DLD1 (cell line): ENCODE measurements around the gene LIMK2.
"Not testable (repeated sequence)": the region's sequence is repeated elsewhere in the genome, so short reads cannot be mapped to it uniquely, and the experiment has no call there.

Source experiments
- in situ Hi-C: cut with HindIII; loops from 2 replicates; pipeline ENCODE4 v1.10.0; 2017; ENCODE audit warnings: low sequenced_read_pairs

Gene LIMK2

GRCh38 chr22:31211862-31212730, at the start of gene LIMK2:
Gene LIMK2 (plus strand): TSS chr22:31212298. CDS start chr22:31212409, 111 bp downstream.
- in situ Hi-C loops, result no loop called here

- in situ Hi-C loops, result no loop called here
Observed at GRCh38 chr22:31170971-31171370, 41.1 kb upstream of the LIMK2 start.

GRCh38 chr22:31171734-31172133, 40.4 kb upstream of the LIMK2 start:
- in situ Hi-C loops, result not testable (repeated sequence)

GRCh38 chr22:31173386-31174145, 38.5 kb upstream of the LIMK2 start:
- in situ Hi-C loops, result no loop called here

GRCh38 chr22:31176923-31177322, 35.2 kb upstream of the LIMK2 start:
- in situ Hi-C loops, result loop anchor here (25.0 kb wide), 1 partner anchor 110 kb away; the partner anchor contains the start of gene PIK3IP1

- in situ Hi-C loops, result loop anchor here (25.0 kb wide), 1 partner anchor 110 kb away; the partner anchor contains the start of gene PIK3IP1
Observed at GRCh38 chr22:31177420-31178162, 34.5 kb upstream of the LIMK2 start.

GRCh38 chr22:31178859-31179258, 33.2 kb upstream of the LIMK2 start:
- in situ Hi-C loops, result loop anchor here (25.0 kb wide), 1 partner anchor 108 kb away; the partner anchor contains the start of gene PIK3IP1

- in situ Hi-C loops, result loop anchor here (25.0 kb wide), 1 partner anchor 108 kb away; the partner anchor contains the start of gene PIK3IP1
Observed at GRCh38 chr22:31179345-31179744, 32.8 kb upstream of the LIMK2 start.

- in situ Hi-C loops, result loop anchor here (25.0 kb wide), 1 partner anchor 103 kb away; the partner anchor contains the start of gene PIK3IP1
Observed at GRCh38 chr22:31184015-31184414, 28.1 kb upstream of the LIMK2 start.

- in situ Hi-C loops, result loop anchor here (25.0 kb wide), 1 partner anchor 102 kb away; the partner anchor contains the start of gene PIK3IP1
Observed at GRCh38 chr22:31185056-31185455, 27.0 kb upstream of the LIMK2 start.

- in situ Hi-C loops, result loop anchor here (25.0 kb wide), 1 partner anchor 100 kb away; the partner anchor contains the start of gene PIK3IP1
Observed at GRCh38 chr22:31187627-31188026, 24.5 kb upstream of the LIMK2 start.

GRCh38 chr22:31192513-31192912, 19.6 kb upstream of the LIMK2 start:
- in situ Hi-C loops, result loop anchor here (25.0 kb wide), 1 partner anchor 95 kb away; the partner anchor contains the start of gene PIK3IP1

- in situ Hi-C loops, result loop anchor here (25.0 kb wide), 1 partner anchor 94 kb away; the partner anchor contains the start of gene PIK3IP1
Observed at GRCh38 chr22:31193092-31193491, 19.0 kb upstream of the LIMK2 start.

GRCh38 chr22:31194681-31195080, 17.4 kb upstream of the LIMK2 start:
- in situ Hi-C loops, result loop anchor here (25.0 kb wide), 1 partner anchor 93 kb away; the partner anchor contains the start of gene PIK3IP1

GRCh38 chr22:31199187-31199586, 12.9 kb upstream of the LIMK2 start:
- in situ Hi-C loops, result loop anchor here (25.0 kb wide), 1 partner anchor 88 kb away; the partner anchor contains the start of gene PIK3IP1

- in situ Hi-C loops, result not testable (repeated sequence)
Observed at GRCh38 chr22:31204352-31204984, 7.6 kb upstream of the LIMK2 start.

GRCh38 chr22:31205059-31205458, 7.0 kb upstream of the LIMK2 start:
- in situ Hi-C loops, result not testable (repeated sequence)

GRCh38 chr22:31206460-31206859, 5.6 kb upstream of the LIMK2 start:
- in situ Hi-C loops, result not testable (repeated sequence)

GRCh38 chr22:31206896-31207687, 5.0 kb upstream of the LIMK2 start:
- in situ Hi-C loops, result no loop called here
